Measurements from ENCODE around the gene JAZF1. TPM values are rescaled to one million over a fixed set of nuclear protein-coding genes. Genes with fewer than 3 reads are reported as not detected.

The JAZF1 gene
- total and polyA plus RNA-seq, 10 of the 15 experiments (the other 5 are each of a cell fraction or from before 2014, with no cell fraction given): 0.04 to 0.82 (median 0.15) TPM; not detected in 3

DNA sequence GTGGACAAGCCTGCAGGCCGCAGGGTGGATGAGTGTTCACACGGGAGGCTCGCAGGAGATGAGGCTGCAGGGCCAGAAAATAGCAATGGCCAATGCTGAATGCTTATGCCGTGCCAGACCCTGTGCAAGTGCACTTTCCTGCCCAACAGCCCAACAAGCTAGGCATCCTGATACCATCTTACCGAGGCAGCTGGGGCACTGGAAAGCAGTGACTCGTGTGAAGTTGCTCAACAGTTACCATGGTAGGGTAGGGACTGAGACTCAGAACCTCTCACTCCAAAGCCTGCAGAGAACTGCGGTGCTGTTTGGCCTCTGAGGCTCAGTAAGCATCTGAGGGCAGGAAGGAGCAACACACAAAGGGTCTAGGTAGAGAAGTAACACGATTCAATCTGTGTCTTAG, 43.7 kb downstream of the JAZF1 start (continued):
- TF ChIP-seq, protein P1, sequence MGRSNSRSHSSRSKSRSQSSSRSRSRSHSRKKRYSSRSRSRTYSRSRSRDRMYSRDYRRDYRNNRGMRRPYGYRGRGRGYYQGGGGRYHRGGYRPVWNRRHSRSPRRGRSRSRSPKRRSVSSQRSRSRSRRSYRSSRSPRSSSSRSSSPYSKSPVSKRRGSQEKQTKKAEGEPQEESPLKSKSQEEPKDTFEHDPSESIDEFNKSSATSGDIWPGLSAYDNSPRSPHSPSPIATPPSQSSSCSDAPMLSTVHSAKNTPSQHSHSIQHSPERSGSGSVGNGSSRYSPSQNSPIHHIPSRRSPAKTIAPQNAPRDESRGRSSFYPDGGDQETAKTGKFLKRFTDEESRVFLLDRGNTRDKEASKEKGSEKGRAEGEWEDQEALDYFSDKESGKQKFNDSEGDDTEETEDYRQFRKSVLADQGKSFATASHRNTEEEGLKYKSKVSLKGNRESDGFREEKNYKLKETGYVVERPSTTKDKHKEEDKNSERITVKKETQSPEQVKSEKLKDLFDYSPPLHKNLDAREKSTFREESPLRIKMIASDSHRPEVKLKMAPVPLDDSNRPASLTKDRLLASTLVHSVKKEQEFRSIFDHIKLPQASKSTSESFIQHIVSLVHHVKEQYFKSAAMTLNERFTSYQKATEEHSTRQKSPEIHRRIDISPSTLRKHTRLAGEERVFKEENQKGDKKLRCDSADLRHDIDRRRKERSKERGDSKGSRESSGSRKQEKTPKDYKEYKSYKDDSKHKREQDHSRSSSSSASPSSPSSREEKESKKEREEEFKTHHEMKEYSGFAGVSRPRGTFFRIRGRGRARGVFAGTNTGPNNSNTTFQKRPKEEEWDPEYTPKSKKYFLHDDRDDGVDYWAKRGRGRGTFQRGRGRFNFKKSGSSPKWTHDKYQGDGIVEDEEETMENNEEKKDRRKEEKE (IDR thresholded peaks at IDR 0.05): no peak
- TF ChIP-seq ZBED1 (IDR thresholded peaks at IDR 0.05; ENCODE audit: borderline replicate concordance) (no peak), NRF1 (conservative IDR thresholded peaks at IDR 0.05; ENCODE audit: low read depth, low read length) (no peak), ZNF274 (IDR thresholded peaks at IDR 0.05; ENCODE audit: insufficient read depth, insufficient read length) (no peak), STAT3 (IDR thresholded peaks at IDR 0.05; ENCODE audit: low read depth, low read length) (no peak), MYC (IDR thresholded peaks at IDR 0.05; ENCODE audit: insufficient read depth, insufficient read length, insufficient replicate concordance, low read length, severe bottlenecking) (no peak), TCF3 (IDR thresholded peaks at IDR 0.05; ENCODE audit: borderline replicate concordance, insufficient read depth, low read depth, low read length) (no peak)

DNA sequence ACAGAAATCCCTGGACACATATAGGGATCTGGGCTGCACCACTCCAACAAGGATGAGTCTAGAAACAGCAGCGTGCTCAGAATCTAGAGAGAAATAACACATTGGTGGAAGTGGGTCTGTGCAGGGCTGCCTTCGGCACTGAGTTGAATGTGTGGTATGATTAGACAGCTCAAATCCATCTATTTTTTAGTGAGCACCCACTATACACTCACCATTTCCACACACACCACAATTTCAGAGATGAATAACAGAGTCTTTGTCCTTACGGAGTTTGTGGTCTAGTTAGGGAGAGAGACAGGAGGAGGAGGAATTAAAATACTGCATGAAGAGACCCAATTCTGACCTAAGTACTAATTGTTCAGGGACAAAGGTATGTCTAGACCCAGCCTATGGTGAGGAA, 44.2 kb downstream of the JAZF1 start:
- RAD21 ChIA-PET (ENCODE audit: unreplicated experiment): no interaction called here
- no peak overlapping the region for H3K9ac ChIP-seq (ENCODE audit: control insufficient read depth, insufficient read depth, low read length)
- no peak overlapping the region for H3K4me2 ChIP-seq (ENCODE audit: control insufficient read depth, insufficient read depth)
- H3K9me3 ChIP-seq (replicated peaks; ENCODE audit: control insufficient read depth, insufficient read depth, low read length): no peaks in the 10 kb centered on the region
- H3K27ac ChIP-seq (ENCODE audit: control insufficient read depth, insufficient read depth): no peak overlapping the region
- H3K4me1 ChIP-seq (ENCODE audit: control insufficient read depth, insufficient read depth, low read length): no peaks in the 10 kb centered on the region
- no TSS peak for BruUV-seq (replicated peaks)
- ATAC-seq: no peak
- H3K27me3 ChIP-seq (replicated peaks in 1 of 2; ENCODE audit: control insufficient read depth in 2 of 2, insufficient read depth in 2 of 2, low read length in 1 of 2): peaks cover 0 to 6% of the 10 kb centered on the region in 2 experiments; a peak in 2 of 4 replicates
- no peak overlapping the region for H3K4me3 ChIP-seq
- intact Hi-C loops (cut with micrococcal nuclease; ENCODE audit: unreplicated experiment) (no loop called here), in situ Hi-C loops (cut with MboI) (no loop called here)
- SMC1A ChIA-PET (ENCODE audit: uncharacterized antibody, unreplicated experiment): no interaction called here
- DNase-seq (ENCODE audit: low read depth, low spot score): no peak
- H2AFZ ChIP-seq (ENCODE audit: control insufficient read depth, low read depth, low read length): no peak overlapping the region
- CTCF ChIA-PET: no interaction called here
- 14% methylated on average over 3 of the region's 3 CpGs for WGBS (ENCODE audit: insufficient coverage, insufficient replicate concordance, low lambda C conversion rate, missing lambda C conversion rate)
- no peaks in the 10 kb centered on the region for H4K20me1 ChIP-seq (ENCODE audit: control insufficient read depth, insufficient read depth)
- no peaks in the 10 kb centered on the region for H3K79me2 ChIP-seq (ENCODE audit: control insufficient read depth, insufficient read depth, low read length)
- no peak for FAIRE-seq
- no peaks in the 10 kb centered on the region for H3K36me3 ChIP-seq (ENCODE audit: control insufficient read depth in 2 of 2, insufficient read depth in 2 of 2, low read length in 1 of 2)
- POLR2A ChIA-PET: no interaction called here
- TF ChIP-seq ZNF24 (IDR thresholded peaks at IDR 0.05) (no peak), DPF2 (IDR thresholded peaks at IDR 0.05) (no peak), NRF1 (conservative IDR thresholded peaks at IDR 0.05; ENCODE audit: low read depth, low read length) (no peak), SIX5 (IDR thresholded peaks at IDR 0.05; ENCODE audit: low read depth, low read length, severe bottlenecking) (no peak), CHD1 (IDR thresholded peaks at IDR 0.05; ENCODE audit: low read depth, low read length) (no peak), ZNF274 (IDR thresholded peaks at IDR 0.05; ENCODE audit: insufficient read depth, insufficient read length) (no peak), PAX8 (IDR thresholded peaks at IDR 0.05) (no peak), EP300 (IDR thresholded peaks at IDR 0.05; ENCODE audit: borderline replicate concordance in 1 of 2, control insufficient read depth in 1 of 2, low read depth in 2 of 2, low read length in 2 of 2) (no peak), EZH2 (IDR thresholded peaks at IDR 0.05; ENCODE audit: borderline replicate concordance, control insufficient read depth, low read depth, low read length) (no peak)
- TF ChIP-seq, protein P2, sequence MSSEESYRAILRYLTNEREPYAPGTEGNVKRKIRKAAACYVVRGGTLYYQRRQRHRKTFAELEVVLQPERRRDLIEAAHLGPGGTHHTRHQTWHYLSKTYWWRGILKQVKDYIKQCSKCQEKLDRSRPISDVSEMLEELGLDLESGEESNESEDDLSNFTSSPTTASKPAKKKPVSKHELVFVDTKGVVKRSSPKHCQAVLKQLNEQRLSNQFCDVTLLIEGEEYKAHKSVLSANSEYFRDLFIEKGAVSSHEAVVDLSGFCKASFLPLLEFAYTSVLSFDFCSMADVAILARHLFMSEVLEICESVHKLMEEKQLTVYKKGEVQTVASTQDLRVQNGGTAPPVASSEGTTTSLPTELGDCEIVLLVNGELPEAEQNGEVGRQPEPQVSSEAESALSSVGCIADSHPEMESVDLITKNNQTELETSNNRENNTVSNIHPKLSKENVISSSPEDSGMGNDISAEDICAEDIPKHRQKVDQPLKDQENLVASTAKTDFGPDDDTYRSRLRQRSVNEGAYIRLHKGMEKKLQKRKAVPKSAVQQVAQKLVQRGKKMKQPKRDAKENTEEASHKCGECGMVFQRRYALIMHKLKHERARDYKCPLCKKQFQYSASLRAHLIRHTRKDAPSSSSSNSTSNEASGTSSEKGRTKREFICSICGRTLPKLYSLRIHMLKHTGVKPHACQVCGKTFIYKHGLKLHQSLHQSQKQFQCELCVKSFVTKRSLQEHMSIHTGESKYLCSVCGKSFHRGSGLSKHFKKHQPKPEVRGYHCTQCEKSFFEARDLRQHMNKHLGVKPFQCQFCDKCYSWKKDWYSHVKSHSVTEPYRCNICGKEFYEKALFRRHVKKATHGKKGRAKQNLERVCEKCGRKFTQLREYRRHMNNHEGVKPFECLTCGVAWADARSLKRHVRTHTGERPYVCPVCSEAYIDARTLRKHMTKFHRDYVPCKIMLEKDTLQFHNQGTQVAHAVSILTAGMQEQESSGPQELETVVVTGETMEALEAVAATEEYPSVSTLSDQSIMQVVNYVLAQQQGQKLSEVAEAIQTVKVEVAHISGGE (CRISPR knock-in tag; IDR thresholded peaks at IDR 0.05): no peak
- TF ChIP-seq, protein P3, sequence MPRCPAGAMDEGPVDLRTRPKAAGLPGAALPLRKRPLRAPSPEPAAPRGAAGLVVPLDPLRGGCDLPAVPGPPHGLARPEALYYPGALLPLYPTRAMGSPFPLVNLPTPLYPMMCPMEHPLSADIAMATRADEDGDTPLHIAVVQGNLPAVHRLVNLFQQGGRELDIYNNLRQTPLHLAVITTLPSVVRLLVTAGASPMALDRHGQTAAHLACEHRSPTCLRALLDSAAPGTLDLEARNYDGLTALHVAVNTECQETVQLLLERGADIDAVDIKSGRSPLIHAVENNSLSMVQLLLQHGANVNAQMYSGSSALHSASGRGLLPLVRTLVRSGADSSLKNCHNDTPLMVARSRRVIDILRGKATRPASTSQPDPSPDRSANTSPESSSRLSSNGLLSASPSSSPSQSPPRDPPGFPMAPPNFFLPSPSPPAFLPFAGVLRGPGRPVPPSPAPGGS (IDR thresholded peaks at IDR 0.05; ENCODE audit: borderline replicate concordance, insufficient read depth, low read depth, low read length, poor library complexity, severe bottlenecking): no peak
